GM23338 (cell line): Measurements from ENCODE around the gene AURKB. TPM values are rescaled to one million over a fixed set of nuclear protein-coding genes. Genes with fewer than 3 reads are reported as not detected.

Experiments used
- ATAC-seq: fragments of 200-7000 bp; cut with Tn5 transposase; 3 replicates; pipeline ENCODE4 v1.9.1; 2020
- DNase-seq: peaks from one replicate; pipeline ENCODE4 v3.0.0-alpha.2; 2015; ENCODE audit warnings: low spot score
- H2AFZ ChIP-seq: fragments of 200-600 bp; sonication (generic); 2 replicates; pipeline ENCODE4 v1.8.0; 2016; ENCODE audit warnings: antibody characterized with exemption, mild to moderate bottlenecking, moderate library complexity
- H3F3A ChIP-seq: fragments of 200-600 bp; sonication (generic); replicated peaks from 2 replicates; pipeline ENCODE4 v1.8.0; 2017; ENCODE audit warnings: antibody characterized with exemption, mixed run types, low read depth
- H3K27ac ChIP-seq: fragments of 200-600 bp; sonication (generic); 2 replicates; pipeline ENCODE4 v1.6.1; 2016; ENCODE audit warnings: low read depth
- H3K27me3 ChIP-seq: fragments of 200-600 bp; sonication (generic); 2 replicates; pipeline ENCODE4 v1.8.0; 2016; ENCODE audit warnings: mild to moderate bottlenecking, mixed run types, moderate library complexity; ENCODE audit not compliant: insufficient read depth
- H3K36me3 ChIP-seq: fragments of 200-600 bp; sonication (generic); 2 replicates; pipeline ENCODE4 v1.8.0; 2016; ENCODE audit warnings: mild to moderate bottlenecking; ENCODE audit not compliant: insufficient read depth
- H3K4me1 ChIP-seq: fragments of 200-600 bp; sonication (generic); 2 replicates; pipeline ENCODE4 v1.8.0; 2016; ENCODE audit warnings: mild to moderate bottlenecking, moderate library complexity; ENCODE audit not compliant: insufficient read depth
- H3K4me2 ChIP-seq: fragments of 200-600 bp; sonication (generic); 2 replicates; pipeline ENCODE4 v1.7.1; 2017; ENCODE audit warnings: mixed run types
- H3K4me3 ChIP-seq: fragments of 200-600 bp; sonication (generic); 2 replicates; pipeline ENCODE4 v1.6.1; 2016; ENCODE audit warnings: mixed run types
- H3K79me2 ChIP-seq: fragments of 200-600 bp; sonication (generic); replicated peaks from 2 replicates; pipeline ENCODE4 v1.8.0; 2017; ENCODE audit warnings: mild to moderate bottlenecking; ENCODE audit not compliant: insufficient read depth
- H3K9me2 ChIP-seq: fragments of 200-600 bp; sonication (generic); 2 replicates; pipeline ENCODE4 v1.8.0; 2017; ENCODE audit not compliant: insufficient read depth
- H4K20me1 ChIP-seq: fragments of 200-600 bp; sonication (generic); replicated peaks from 2 replicates; pipeline ENCODE4 v1.8.0; 2017; ENCODE audit warnings: mild to moderate bottlenecking; ENCODE audit not compliant: insufficient read depth
- H3K27ac Mint-ChIP-seq: 2 replicates; pipeline ENCODE4 v1.8.0; 2020; ENCODE audit warnings: inconsistent platforms, mild to moderate bottlenecking, moderate library complexity, mixed read lengths
- H3K27me3 Mint-ChIP-seq: 3 replicates; pipeline ENCODE4 v1.8.0; 2022; ENCODE audit warnings: low read depth, mild to moderate bottlenecking, moderate library complexity, mixed read lengths, inconsistent platforms; ENCODE audit not compliant: insufficient read depth, poor library complexity
- H3K36me3 Mint-ChIP-seq: 3 replicates; pipeline ENCODE4 v1.8.0; 2021; ENCODE audit warnings: low read depth, mild to moderate bottlenecking, inconsistent platforms, moderate library complexity, mixed read lengths
- H3K4me1 Mint-ChIP-seq: 3 replicates; pipeline ENCODE4 v1.8.0; 2020; ENCODE audit warnings: mild to moderate bottlenecking, inconsistent platforms, mixed read lengths
- H3K4me3 Mint-ChIP-seq: 3 replicates; pipeline ENCODE4 v1.8.0; 2021; ENCODE audit warnings: moderate library complexity, mild to moderate bottlenecking, inconsistent platforms, mixed read lengths
- H3K9me3 Mint-ChIP-seq: 3 replicates; pipeline ENCODE4 v1.8.0; 2020; ENCODE audit warnings: moderate library complexity, mild to moderate bottlenecking, inconsistent platforms, mixed read lengths
- CREB1 ChIP-seq: fragments of 250-450 bp; sonication (Bioruptor Pico); IDR thresholded peaks from 2 replicates; pipeline ENCODE4 v1.5.0; 2020; ENCODE audit warnings: low read depth, mild to moderate bottlenecking, moderate library complexity
- EZH2 ChIP-seq: fragments of 200-600 bp; sonication (generic); IDR thresholded peaks from one replicate; pipeline ENCODE4 v1.8.0; 2017; ENCODE audit warnings: antibody characterized with exemption, mild to moderate bottlenecking, low read depth; ENCODE audit not compliant: unreplicated experiment
- EZH2phosphoT487 ChIP-seq: fragments of 200-600 bp; sonication (generic); IDR thresholded peaks from one replicate; pipeline ENCODE4 v1.8.1; 2018; ENCODE audit warnings: antibody characterized with exemption; ENCODE audit not compliant: unreplicated experiment
- JUNB ChIP-seq: IDR thresholded peaks from one replicate; pipeline ENCODE4 v1.6.1; 2016; ENCODE audit warnings: antibody characterized with exemption; ENCODE audit not compliant: unreplicated experiment
- NANOG ChIP-seq: IDR thresholded peaks from 2 replicates; pipeline ENCODE4 v1.6.1; 2016; ENCODE audit warnings: antibody characterized with exemption, borderline replicate concordance
- POLR2AphosphoS5 ChIP-seq: IDR thresholded peaks from 2 replicates; pipeline ENCODE4 v1.6.1; 2016; ENCODE audit warnings: antibody characterized with exemption, low read depth
- STAT1 ChIP-seq: IDR thresholded peaks from one replicate; pipeline ENCODE4 v1.6.1; 2016; ENCODE audit warnings: antibody characterized with exemption; ENCODE audit not compliant: unreplicated experiment
- ZNF114 ChIP-seq: fragments of 250-450 bp; sonication (Bioruptor Pico); IDR thresholded peaks from 2 replicates; pipeline ENCODE4 v1.5.0; 2020; ENCODE audit warnings: mild to moderate bottlenecking, moderate library complexity
- ZNF331 ChIP-seq: fragments of 250-450 bp; sonication (Bioruptor Pico); IDR thresholded peaks from 2 replicates; pipeline ENCODE4 v1.5.0; 2020; ENCODE audit warnings: low read depth, mild to moderate bottlenecking, moderate library complexity
- ZNF462 ChIP-seq: fragments of 250-450 bp; sonication (Bioruptor Pico); IDR thresholded peaks from 2 replicates; pipeline ENCODE4 v1.5.0; 2020; ENCODE audit warnings: mild to moderate bottlenecking, moderate library complexity
- polyA plus RNA-seq: library from polyadenylated mRNA; unstranded; fragments of >200 nt; fragmentation: Nextera tagmentation; extraction: Ambion mirVana; gene quantifications from 2 replicates; pipeline ENCODE4 v1.2.1, GENCODE V29; 2016
- total RNA-seq: library from RNA; depleted of rRNA; stranded (reverse); fragments of >200 nt; shearing (Covaris generic); gene quantifications from 2 replicates; pipeline ENCODE4 v1.2.3, GENCODE V29; 2014
- TF ChIP-seq, protein P1 (sequence below): IDR thresholded peaks from one replicate; pipeline ENCODE4 v1.6.1; 2018; ENCODE audit warnings: antibody characterized with exemption; ENCODE audit not compliant: unreplicated experiment
- TF ChIP-seq, protein P2 (sequence below), 2 experiments: fragments of 200-600 bp in 1 of 2; sonication (generic) in 1 of 2; conservative IDR thresholded peaks; 2 replicates each; pipeline versions ENCODE4 v1.5.1 to v1.6.1; 2016 to 2017; ENCODE audit warnings: antibody characterized with exemption in 2 of 2, low read depth in 2 of 2, mild to moderate bottlenecking in 2 of 2, moderate library complexity in 1 of 2
- TF ChIP-seq, protein P3 (sequence below): IDR thresholded peaks from 2 replicates; pipeline ENCODE4 v1.6.1; 2016; ENCODE audit warnings: antibody characterized with exemption

The AURKB gene
- total and polyA plus RNA-seq, 2 experiments from 2014 or later = 135 to 212 TPM

- peaks cover 5% of the 10 kb centered on the region; the same call in 1 of the 2 replicates for H3K36me3 ChIP-seq
- H3K27me3 ChIP-seq = no peaks in the 10 kb centered on the region
- H2AFZ ChIP-seq = no peak overlapping the region
- Mint-ChIP-seq H3K27me3 (peaks cover 28% of the 10 kb centered on the region), H3K36me3 (peaks cover 26% of the 10 kb centered on the region), H3K4me3 (peak overlapping the region; percentile 33; the same call in 1 of the 3 replicates), H3K9me3 (no peaks in the 10 kb centered on the region), H3K27ac (no peak overlapping the region), H3K4me1 (peaks cover 35% of the 10 kb centered on the region)
- H3K4me2 ChIP-seq = no peak overlapping the region
- no peak for DNase-seq
- peaks cover 14% of the 10 kb centered on the region; the same call in 1 of the 2 replicates for H3K79me2 ChIP-seq
- H3K27ac ChIP-seq = no peak overlapping the region; the same call in 1 of the 2 replicates
- H3K9me2 ChIP-seq = no peaks in the 10 kb centered on the region
- H3F3A ChIP-seq = peaks cover 24% of the 10 kb centered on the region; the same call in 1 of the 2 replicates
- TF ChIP-seq EZH2 (no peak), JUNB (no peak), ZNF462 (CRISPR knock-in tag) (no peak), POLR2AphosphoS5 (no peak), ZNF331 (CRISPR knock-in tag) (no peak), CREB1 (CRISPR knock-in tag) (no peak), EZH2phosphoT487 (no peak), NANOG (no peak), STAT1 (no peak), ZNF114 (no peak)
- TF ChIP-seq, protein P1, sequence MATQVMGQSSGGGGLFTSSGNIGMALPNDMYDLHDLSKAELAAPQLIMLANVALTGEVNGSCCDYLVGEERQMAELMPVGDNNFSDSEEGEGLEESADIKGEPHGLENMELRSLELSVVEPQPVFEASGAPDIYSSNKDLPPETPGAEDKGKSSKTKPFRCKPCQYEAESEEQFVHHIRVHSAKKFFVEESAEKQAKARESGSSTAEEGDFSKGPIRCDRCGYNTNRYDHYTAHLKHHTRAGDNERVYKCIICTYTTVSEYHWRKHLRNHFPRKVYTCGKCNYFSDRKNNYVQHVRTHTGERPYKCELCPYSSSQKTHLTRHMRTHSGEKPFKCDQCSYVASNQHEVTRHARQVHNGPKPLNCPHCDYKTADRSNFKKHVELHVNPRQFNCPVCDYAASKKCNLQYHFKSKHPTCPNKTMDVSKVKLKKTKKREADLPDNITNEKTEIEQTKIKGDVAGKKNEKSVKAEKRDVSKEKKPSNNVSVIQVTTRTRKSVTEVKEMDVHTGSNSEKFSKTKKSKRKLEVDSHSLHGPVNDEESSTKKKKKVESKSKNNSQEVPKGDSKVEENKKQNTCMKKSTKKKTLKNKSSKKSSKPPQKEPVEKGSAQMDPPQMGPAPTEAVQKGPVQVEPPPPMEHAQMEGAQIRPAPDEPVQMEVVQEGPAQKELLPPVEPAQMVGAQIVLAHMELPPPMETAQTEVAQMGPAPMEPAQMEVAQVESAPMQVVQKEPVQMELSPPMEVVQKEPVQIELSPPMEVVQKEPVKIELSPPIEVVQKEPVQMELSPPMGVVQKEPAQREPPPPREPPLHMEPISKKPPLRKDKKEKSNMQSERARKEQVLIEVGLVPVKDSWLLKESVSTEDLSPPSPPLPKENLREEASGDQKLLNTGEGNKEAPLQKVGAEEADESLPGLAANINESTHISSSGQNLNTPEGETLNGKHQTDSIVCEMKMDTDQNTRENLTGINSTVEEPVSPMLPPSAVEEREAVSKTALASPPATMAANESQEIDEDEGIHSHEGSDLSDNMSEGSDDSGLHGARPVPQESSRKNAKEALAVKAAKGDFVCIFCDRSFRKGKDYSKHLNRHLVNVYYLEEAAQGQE = no peak
- TF ChIP-seq, protein P2, sequence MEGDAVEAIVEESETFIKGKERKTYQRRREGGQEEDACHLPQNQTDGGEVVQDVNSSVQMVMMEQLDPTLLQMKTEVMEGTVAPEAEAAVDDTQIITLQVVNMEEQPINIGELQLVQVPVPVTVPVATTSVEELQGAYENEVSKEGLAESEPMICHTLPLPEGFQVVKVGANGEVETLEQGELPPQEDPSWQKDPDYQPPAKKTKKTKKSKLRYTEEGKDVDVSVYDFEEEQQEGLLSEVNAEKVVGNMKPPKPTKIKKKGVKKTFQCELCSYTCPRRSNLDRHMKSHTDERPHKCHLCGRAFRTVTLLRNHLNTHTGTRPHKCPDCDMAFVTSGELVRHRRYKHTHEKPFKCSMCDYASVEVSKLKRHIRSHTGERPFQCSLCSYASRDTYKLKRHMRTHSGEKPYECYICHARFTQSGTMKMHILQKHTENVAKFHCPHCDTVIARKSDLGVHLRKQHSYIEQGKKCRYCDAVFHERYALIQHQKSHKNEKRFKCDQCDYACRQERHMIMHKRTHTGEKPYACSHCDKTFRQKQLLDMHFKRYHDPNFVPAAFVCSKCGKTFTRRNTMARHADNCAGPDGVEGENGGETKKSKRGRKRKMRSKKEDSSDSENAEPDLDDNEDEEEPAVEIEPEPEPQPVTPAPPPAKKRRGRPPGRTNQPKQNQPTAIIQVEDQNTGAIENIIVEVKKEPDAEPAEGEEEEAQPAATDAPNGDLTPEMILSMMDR (conservative IDR thresholded peaks at IDR 0.05; ENCODE audit: low read depth in 2 of 2) = no peak
- TF ChIP-seq, protein P3, sequence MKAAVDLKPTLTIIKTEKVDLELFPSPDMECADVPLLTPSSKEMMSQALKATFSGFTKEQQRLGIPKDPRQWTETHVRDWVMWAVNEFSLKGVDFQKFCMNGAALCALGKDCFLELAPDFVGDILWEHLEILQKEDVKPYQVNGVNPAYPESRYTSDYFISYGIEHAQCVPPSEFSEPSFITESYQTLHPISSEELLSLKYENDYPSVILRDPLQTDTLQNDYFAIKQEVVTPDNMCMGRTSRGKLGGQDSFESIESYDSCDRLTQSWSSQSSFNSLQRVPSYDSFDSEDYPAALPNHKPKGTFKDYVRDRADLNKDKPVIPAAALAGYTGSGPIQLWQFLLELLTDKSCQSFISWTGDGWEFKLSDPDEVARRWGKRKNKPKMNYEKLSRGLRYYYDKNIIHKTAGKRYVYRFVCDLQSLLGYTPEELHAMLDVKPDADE = no peak
- H3K4me1 ChIP-seq = peaks cover 32% of the 10 kb centered on the region
- ATAC-seq = no peak
- H4K20me1 ChIP-seq = peaks cover 5% of the 10 kb centered on the region
- H3K4me3 ChIP-seq = no peak overlapping the region
Observed at GRCh38 chr17:8159459-8160223, 50.7 kb downstream of the AURKB start.
